ENCODE data around the gene TNS2. TPM values are rescaled to one million over a fixed set of nuclear protein-coding genes. Genes with fewer than 3 reads are reported as not detected.

TNS2 gene
- total and polyA plus RNA-seq, 10 of the 15 experiments (the other 5 are each of a cell fraction or from before 2014, with no cell fraction given), result 0.03 to 0.72 (median 0.16) TPM; not detected in 4

DNA sequence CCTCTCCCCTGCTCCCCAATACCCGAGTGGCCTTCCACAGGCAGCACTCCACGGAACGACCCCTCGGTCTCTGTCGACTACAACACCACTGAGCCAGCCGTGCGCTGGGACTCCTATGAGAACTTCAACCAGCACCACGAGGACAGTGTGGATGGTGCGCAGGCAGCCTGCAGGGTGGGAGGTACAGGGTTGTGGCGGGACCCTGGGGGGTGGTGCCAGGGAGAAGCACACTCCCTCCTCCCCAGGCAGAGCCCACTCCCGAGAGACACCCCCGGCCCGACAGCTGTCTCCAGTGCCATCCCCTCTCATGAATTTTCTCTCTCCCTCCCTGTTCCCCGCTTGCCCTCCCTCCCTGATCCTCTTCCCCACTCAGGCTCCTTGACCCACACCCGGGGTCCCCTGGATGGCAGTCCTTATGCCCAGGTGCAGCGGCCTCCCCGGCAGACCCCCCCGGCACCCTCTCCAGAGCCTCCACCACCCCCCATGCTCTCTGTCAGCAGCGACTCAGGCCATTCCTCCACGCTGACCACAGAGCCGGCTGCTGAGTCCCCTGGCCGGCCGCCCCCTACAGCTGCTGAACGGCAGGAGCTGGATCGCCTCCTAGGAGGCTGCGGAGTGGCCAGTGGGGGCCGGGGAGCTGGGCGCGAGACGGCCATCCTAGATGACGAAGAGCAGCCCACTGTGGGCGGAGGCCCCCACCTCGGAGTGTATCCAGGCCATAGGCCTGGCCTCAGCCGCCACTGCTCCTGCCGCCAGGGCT lies 9.0 kb downstream of the TNS2 start:
- CTCF ChIA-PET, result no interaction called here
- no peak overlapping the region for H3K4me3 ChIP-seq
- ATAC-seq (no peak), FAIRE-seq (no peak), DNase-seq (ENCODE audit: low read depth, low spot score) (no peak)
- no peaks in the 10 kb centered on the region for H4K20me1 ChIP-seq (ENCODE audit: control insufficient read depth, insufficient read depth)
- no peak overlapping the region for H3K4me2 ChIP-seq (ENCODE audit: control insufficient read depth, insufficient read depth)
- POLR2A ChIA-PET, result no interaction called here
- no peak overlapping the region for H3K27ac ChIP-seq (ENCODE audit: control insufficient read depth, insufficient read depth)
- no peaks in the 10 kb centered on the region for H3K79me2 ChIP-seq (ENCODE audit: control insufficient read depth, insufficient read depth, low read length)
- intact Hi-C loops (cut with micrococcal nuclease; ENCODE audit: unreplicated experiment) (no loop called here), in situ Hi-C loops (cut with MboI) (no loop called here)
- H3K9ac ChIP-seq (ENCODE audit: control insufficient read depth, insufficient read depth, low read length), result no peak overlapping the region
- no peaks in the 10 kb centered on the region for H3K27me3 ChIP-seq (replicated peaks in 1 of 2; ENCODE audit: control insufficient read depth in 2 of 2, insufficient read depth in 2 of 2, low read length in 1 of 2)
- H3K36me3 ChIP-seq (ENCODE audit: control insufficient read depth in 2 of 2, insufficient read depth in 2 of 2, low read length in 1 of 2), result no peaks in the 10 kb centered on the region
- H3K9me3 ChIP-seq (replicated peaks; ENCODE audit: control insufficient read depth, insufficient read depth, low read length), result no peaks in the 10 kb centered on the region
- WGBS (ENCODE audit: insufficient coverage, insufficient replicate concordance, low lambda C conversion rate, missing lambda C conversion rate), result 49% methylated on average over 33 of the region's 35 CpGs
- SMC1A ChIA-PET (ENCODE audit: uncharacterized antibody, unreplicated experiment), result no interaction called here
- H2AFZ ChIP-seq (ENCODE audit: control insufficient read depth, low read depth, low read length), result no peak overlapping the region
- TF ChIP-seq POLR2AphosphoS5 (IDR thresholded peaks at IDR 0.05; ENCODE audit: low read length), result no peak
- TF ChIP-seq, protein P1, sequence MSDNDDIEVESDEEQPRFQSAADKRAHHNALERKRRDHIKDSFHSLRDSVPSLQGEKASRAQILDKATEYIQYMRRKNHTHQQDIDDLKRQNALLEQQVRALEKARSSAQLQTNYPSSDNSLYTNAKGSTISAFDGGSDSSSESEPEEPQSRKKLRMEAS (IDR thresholded peaks at IDR 0.05; ENCODE audit: low read depth, low read length), result no peak
- TF ChIP-seq, protein P2, sequence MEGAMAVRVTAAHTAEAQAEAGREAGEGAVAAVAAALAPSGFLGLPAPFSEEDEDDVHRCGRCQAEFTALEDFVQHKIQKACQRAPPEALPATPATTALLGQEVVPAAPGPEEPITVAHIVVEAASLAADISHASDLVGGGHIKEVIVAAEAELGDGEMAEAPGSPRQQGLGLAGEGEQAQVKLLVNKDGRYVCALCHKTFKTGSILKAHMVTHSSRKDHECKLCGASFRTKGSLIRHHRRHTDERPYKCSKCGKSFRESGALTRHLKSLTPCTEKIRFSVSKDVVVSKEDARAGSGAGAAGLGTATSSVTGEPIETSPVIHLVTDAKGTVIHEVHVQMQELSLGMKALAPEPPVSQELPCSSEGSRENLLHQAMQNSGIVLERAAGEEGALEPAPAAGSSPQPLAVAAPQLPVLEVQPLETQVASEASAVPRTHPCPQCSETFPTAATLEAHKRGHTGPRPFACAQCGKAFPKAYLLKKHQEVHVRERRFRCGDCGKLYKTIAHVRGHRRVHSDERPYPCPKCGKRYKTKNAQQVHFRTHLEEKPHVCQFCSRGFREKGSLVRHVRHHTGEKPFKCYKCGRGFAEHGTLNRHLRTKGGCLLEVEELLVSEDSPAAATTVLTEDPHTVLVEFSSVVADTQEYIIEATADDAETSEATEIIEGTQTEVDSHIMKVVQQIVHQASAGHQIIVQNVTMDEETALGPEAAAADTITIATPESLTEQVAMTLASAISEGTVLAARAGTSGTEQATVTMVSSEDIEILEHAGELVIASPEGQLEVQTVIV (IDR thresholded peaks at IDR 0.05; ENCODE audit: borderline replicate concordance, partially characterized antibody), result no peak
- TF ChIP-seq, protein P3, sequence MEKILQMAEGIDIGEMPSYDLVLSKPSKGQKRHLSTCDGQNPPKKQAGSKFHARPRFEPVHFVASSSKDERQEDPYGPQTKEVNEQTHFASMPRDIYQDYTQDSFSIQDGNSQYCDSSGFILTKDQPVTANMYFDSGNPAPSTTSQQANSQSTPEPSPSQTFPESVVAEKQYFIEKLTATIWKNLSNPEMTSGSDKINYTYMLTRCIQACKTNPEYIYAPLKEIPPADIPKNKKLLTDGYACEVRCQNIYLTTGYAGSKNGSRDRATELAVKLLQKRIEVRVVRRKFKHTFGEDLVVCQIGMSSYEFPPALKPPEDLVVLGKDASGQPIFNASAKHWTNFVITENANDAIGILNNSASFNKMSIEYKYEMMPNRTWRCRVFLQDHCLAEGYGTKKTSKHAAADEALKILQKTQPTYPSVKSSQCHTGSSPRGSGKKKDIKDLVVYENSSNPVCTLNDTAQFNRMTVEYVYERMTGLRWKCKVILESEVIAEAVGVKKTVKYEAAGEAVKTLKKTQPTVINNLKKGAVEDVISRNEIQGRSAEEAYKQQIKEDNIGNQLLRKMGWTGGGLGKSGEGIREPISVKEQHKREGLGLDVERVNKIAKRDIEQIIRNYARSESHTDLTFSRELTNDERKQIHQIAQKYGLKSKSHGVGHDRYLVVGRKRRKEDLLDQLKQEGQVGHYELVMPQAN (conservative IDR thresholded peaks at IDR 0.05), result no peak
- TF ChIP-seq WRNIP1 (IDR thresholded peaks at IDR 0.05; ENCODE audit: borderline replicate concordance, low read depth, low read length), result no peak
- no peak for TF ChIP-seq RFX5 (IDR thresholded peaks at IDR 0.05; ENCODE audit: low read depth, low read length)
- TF ChIP-seq RCOR1 (conservative IDR thresholded peaks at IDR 0.05; ENCODE audit: low read depth, low read length), result no peak
- TF ChIP-seq DPF2 (IDR thresholded peaks at IDR 0.05), result no peak
- TF ChIP-seq PAX5 (IDR thresholded peaks at IDR 0.05; ENCODE audit: borderline replicate concordance, low read depth, low read length), result no peak
- peaks cover 3% of the 10 kb centered on the region for H3K4me1 ChIP-seq (ENCODE audit: control insufficient read depth, insufficient read depth, low read length)
- RAD21 ChIA-PET (ENCODE audit: unreplicated experiment), result no interaction called here
- no TSS peak for BruUV-seq (replicated peaks)

All from GM12878 (cell line).